Measurements from ENCODE around the gene RABEP2. TPM values are rescaled to one million over a fixed set of nuclear protein-coding genes. Genes with fewer than 3 reads are reported as not detected.
"Not testable (repeated sequence)": the region's sequence is repeated elsewhere in the genome, so short reads cannot be mapped to it uniquely, and the experiment has no call there.

The RABEP2 gene, protein sequence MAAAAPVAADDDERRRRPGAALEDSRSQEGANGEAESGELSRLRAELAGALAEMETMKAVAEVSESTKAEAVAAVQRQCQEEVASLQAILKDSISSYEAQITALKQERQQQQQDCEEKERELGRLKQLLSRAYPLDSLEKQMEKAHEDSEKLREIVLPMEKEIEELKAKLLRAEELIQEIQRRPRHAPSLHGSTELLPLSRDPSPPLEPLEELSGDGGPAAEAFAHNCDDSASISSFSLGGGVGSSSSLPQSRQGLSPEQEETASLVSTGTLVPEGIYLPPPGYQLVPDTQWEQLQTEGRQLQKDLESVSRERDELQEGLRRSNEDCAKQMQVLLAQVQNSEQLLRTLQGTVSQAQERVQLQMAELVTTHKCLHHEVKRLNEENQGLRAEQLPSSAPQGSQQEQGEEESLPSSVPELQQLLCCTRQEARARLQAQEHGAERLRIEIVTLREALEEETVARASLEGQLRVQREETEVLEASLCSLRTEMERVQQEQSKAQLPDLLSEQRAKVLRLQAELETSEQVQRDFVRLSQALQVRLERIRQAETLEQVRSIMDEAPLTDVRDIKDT
- 10.3 and 11.9 TPM in 2 replicates for total RNA-seq (2014; rRNA removed; shearing (Covaris generic))
- polyA plus RNA-seq (2015; cell fraction: cytosol; rRNA removed) = 9.5 and 11.4 TPM in 2 replicates
- 25.6 and 29.9 TPM in 2 replicates for polyA plus RNA-seq (2015; cell fraction: nucleus; rRNA removed)

DNA sequence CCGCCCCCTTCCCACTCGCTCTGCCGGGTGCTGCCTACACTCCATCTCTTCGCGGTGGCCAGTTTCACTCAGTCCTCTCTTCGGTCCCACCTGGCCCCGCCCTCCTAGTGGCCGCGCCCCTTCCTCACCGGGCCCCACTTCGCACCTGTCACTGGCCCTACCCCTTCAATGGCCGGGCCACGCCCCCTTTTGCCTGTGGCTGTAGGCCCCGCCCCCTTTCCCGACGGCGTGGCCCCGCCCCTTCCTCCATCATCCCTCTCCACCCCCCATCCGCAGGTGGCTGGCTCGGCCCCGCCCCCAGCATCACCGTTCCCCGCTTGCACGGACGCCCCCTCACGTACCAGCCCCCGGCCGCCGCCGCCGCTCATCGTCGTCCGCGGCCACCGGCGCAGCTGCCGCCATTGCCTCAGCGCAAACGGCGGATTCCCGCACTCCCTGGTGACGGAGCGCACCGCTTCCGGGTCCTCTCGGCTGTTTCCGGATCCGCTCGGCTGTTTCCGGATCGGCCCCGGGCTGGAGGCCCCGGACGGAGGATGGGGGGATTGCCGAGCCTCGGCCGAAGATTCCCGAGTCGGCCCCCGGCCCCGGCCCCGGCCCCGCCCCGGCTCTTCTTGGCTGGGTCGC is at the start of gene RABEP2:
TSS of gene RABEP2 (minus strand) at position 477 of the 624 bp plus-strand sequence. CDS start at position 402, 75 bp downstream.
- in situ Hi-C loops (cut with HindIII; ENCODE audit: low pct_unique_long_range_greater_than_20kb, low sequenced_read_pairs) = no loop called here
- peak; percentile 89 for DNase-seq (ENCODE audit: low read depth, low spot score)

DNA sequence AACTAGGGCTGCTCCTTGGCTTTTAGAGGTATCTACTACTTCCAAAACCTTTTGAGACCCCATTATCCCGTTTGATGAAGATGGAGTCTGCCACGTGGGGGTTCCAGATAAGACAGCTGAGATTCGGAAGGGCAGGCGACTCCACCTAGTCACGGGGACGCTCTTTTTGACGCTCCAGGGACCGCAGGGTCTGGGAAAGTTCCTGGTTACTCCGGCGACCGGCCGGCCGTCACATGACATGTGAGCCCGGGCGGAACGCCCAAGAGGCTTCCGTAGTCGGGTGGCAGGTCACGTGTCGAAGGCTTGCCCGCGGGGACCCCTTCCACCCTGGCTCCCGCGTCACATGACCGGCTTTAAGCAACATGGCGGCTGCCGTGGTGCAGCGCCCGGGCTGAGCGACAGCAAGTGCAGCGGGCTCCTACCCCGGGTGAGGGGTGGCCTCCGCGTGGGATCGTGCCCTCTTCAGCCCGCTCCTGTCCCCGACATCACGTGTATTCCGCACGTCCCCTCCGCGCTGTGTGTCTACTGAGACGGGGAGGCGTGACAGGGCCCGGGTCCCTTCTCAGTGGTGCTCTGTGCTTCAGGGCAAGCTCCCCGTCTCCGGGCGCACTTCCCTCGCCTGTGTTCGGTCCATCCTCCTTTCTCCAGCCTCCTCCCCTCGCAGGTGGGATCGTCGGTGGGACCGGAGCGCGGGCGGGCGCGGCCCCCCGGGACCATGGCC is 49.6 kb upstream of the RABEP2 start, which contains the start of gene SPNS1:
TSS of gene SPNS1 (plus strand) at position 342 of the 721 bp plus-strand sequence. CDS start at position 716, 374 bp downstream.
- peak; percentile 93 for DNase-seq (ENCODE audit: low read depth, low spot score)
- in situ Hi-C loops (cut with HindIII; ENCODE audit: low pct_unique_long_range_greater_than_20kb, low sequenced_read_pairs) = no loop called here

DNA sequence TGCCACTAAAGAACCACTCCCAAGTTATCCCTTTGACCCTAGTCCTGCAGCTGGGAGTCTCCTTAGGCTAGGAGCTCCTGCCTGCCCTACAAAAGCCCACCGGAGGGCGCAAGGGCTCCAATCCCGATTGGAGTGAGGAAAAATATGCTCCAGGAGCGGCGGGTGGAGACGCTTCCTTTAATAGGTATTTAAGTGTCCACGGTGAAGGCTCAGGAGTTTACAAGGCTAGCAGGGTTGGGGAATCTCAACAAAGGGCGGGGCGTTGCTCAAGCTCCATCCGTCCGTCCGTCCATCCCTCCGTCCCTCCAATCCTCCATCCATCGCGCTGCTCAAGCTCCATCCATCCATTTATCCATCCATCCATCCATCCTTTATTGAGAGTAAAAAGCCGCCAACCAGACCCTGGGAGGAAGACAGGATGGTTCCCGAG is 49.0 kb upstream of the RABEP2 start:
- peak; percentile 73 for DNase-seq (ENCODE audit: low read depth, low spot score)
- in situ Hi-C loops (cut with HindIII; ENCODE audit: low pct_unique_long_range_greater_than_20kb, low sequenced_read_pairs) = no loop called here

DNA sequence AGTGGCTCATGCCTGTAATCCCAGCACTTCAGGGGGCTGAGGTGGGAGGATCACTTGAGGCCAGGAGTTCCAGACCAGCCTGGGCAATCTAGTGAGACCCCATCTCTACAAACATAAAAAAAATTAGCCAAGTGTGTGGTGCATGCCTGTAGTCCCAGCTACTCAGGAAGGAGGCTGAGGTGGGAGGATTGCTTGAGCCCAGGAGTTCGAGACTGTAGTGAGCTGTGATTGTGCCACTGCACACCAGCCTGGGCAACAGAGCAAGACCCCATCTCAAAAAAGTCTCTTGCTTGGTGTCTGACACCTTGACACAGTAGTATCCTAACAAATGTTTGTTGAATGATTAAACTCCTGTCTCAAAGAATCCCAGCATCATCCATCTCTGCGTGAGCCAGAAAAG is 44.7 kb upstream of the RABEP2 start:
- DNase-seq (ENCODE audit: low read depth, low spot score); in situ Hi-C loops (cut with HindIII; ENCODE audit: low pct_unique_long_range_greater_than_20kb, low sequenced_read_pairs): not testable (repeated sequence)

DNA sequence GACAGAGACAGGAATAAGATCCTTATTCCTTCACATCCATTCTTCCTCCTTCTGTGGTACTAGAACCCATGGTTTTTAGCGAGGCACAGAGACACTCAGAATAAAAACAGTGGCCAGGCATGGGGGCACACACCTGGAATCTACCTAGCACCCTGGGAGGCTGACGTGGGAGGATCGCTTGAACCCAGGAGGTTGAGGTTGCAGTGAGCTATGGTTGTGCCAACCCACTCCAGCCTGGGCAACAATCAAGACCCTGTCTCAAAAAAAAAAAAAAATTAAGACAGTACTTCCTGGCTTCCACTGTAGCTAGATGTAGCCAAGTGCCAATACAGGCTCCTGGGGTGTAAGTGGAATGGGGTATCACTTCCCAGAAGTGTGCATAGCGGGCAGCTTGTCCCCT is 42.1 kb upstream of the RABEP2 start:
- in situ Hi-C loops (cut with HindIII; ENCODE audit: low pct_unique_long_range_greater_than_20kb, low sequenced_read_pairs) = no loop called here
- no peak for DNase-seq (ENCODE audit: low read depth, low spot score)

DNA sequence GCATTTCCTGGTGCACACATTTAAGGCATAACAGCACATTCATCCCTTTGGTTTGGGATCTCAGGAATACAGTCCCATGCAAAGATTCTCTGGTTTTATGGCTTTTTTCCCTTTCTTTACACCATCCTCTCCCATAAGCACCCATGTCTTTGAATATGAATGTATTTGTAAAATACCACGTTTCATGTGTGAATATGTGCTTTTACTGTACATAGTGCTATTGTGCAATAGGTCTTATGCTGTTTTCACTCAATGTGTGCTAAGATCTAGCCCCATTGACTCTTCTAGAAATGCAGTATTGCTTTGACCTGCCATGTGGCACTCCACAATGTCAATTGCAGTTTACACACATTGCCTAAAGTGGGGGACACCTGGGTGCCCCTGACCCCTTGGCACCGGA is 39.5 kb upstream of the RABEP2 start:
- in situ Hi-C loops (cut with HindIII; ENCODE audit: low pct_unique_long_range_greater_than_20kb, low sequenced_read_pairs) = no loop called here
- DNase-seq (ENCODE audit: low read depth, low spot score) = no peak

DNA sequence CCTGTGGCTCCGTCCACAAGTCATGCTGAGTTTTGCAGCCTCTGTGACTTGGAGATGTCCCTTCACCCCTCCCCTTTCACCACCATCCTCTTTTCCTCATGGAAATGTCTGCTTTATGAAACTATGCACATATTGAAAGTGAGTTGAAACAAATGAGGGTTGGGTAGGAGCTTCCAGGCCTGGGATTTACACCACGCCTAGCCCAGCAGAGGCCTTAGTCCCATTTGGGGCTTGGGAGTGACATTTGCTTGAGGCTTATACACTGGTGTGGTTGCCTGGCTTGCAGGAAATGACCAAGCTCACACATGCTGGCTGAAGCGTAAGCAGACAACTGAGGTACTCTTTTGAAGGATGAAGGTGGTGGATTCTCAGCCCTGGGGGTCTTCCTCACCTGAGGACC is 39.0 kb upstream of the RABEP2 start:
- no peak for DNase-seq (ENCODE audit: low read depth, low spot score)
- in situ Hi-C loops (cut with HindIII; ENCODE audit: low pct_unique_long_range_greater_than_20kb, low sequenced_read_pairs) = no loop called here

DNA sequence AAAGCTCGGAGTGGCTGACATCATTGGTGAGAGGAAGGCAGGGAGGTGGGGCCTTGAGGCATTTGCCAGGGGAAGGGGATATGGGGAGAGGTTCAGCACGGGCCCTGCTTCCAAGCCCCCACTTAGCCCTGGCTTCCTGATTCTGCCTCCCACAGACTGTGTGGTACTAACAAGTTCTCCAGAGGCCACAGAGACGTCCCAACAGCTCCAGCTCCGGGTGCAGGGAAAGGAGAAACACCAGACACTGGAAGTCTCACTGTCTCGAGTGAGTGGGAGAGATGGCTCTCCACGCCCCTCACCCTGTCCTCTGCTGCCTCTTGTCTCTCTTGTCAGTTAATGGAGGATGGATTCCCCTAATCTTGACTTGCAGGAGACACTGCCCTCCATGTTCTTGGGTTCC is 33.8 kb upstream of the RABEP2 start:
- in situ Hi-C loops (cut with HindIII; ENCODE audit: low pct_unique_long_range_greater_than_20kb, low sequenced_read_pairs) = no loop called here
- DNase-seq (ENCODE audit: low read depth, low spot score) = no peak

DNA sequence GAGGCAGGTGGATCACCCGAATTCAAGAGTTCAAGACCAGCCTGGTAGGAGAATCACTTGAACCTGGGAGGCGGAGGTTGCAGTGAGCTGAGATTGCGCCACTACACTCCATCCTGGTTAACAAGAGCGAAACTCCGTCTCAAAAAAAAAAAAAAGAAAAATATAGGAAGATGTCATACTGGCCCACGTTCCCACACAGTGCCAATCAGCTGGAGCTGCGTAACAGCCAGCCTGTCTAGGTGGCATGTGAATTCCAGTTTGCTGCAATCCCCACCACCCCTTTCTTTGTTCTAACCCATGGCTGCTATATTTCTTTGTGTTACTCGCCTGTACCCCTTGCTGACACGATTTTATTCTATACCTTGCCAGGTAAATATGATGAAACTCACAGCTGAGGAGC is 33.2 kb upstream of the RABEP2 start:
- in situ Hi-C loops (cut with HindIII; ENCODE audit: low pct_unique_long_range_greater_than_20kb, low sequenced_read_pairs) = no loop called here

DNA sequence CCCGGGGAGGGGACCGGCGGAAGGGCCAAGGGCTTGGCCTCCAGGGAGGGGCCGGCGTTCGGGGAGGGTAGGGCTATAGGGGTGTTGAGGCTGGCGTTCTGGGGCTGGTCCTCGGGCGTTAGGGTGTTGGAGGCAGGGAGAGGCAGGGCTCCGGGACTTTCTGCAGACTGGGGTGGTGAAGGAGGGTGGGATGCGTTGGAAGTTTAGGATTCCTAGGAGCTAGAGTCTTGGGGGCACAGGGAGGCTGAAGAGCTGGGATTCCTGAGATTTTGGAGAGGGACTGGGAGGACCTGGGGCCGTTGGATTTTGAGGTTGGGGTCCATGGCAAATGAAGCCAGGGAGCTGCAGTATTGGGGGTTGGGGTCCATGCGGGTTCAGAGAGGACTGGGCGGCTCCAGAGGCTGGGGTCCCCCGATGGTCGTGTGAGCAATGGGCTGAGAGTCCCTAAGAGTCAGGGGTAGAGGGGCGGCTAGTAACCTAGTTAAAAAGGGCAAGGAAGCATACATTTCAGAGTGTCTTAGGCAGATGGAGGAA is 26.4 kb upstream of the RABEP2 start:
- in situ Hi-C loops (cut with HindIII; ENCODE audit: low pct_unique_long_range_greater_than_20kb, low sequenced_read_pairs) = no loop called here
- no peak for DNase-seq (ENCODE audit: low read depth, low spot score)

More for the DNA sequence above, 33.2 kb upstream of the RABEP2 start:
- DNase-seq (ENCODE audit: low read depth, low spot score) = no peak

DNA sequence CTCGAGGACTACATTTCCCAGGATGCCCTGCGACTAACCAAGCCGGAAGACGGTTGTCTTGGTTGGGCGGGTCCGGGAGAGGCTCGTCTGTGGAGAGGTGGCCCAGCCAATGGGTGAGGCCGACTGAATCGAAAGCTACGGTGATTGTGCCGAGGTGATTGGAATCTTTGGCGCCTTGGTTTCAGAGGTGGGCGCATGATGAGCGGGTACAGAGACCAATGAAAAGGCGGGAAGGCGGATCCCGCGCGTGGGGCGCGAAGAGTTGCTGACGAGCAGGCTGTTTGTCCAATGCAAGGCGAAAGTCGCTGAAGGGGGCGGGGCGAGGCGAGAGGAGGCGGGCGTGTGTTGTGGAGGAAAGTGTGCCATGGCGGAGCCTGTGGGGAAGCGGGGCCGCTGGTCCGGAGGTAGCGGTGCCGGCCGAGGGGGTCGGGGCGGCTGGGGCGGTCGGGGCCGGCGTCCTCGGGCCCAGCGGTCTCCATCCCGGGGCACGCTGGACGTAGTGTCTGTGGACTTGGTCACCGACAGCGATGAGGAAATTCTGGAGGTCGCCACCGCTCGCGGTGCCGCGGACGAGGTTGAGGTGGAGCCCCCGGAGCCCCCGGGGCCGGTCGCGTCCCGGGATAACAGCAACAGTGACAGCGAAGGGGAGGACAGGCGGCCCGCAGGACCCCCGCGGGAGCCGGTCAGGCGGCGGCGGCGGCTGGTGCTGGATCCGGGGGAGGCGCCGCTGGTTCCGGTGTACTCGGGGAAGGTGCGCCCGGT is 25.8 kb upstream of the RABEP2 start, which contains the start of gene NFATC2IP:
TSS of gene NFATC2IP (plus strand) at position 290 of the 762 bp plus-strand sequence. CDS start at position 365, 75 bp downstream.
- in situ Hi-C loops (cut with HindIII; ENCODE audit: low pct_unique_long_range_greater_than_20kb, low sequenced_read_pairs) = no loop called here

DNA sequence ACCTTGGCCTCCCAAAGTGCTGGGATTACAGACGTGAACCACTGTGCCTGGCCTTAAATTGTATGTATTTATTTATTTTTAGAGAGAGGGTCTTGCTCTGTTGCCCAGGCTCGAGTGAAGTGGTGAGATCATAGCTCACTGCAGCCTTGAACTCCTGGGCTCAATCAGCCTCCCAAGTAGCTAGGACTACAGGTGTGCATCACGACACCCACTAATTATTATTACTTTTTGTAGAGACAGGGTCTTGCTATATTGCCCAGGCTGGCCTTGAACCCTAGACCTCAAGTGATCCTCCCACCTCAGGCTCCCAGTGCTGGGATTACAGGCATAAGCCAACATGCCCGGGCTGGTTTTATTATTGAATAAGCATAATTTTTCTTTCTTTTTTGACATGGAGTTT is 21.6 kb upstream of the RABEP2 start:
- DNase-seq (ENCODE audit: low read depth, low spot score) = no peak
- in situ Hi-C loops (cut with HindIII; ENCODE audit: low pct_unique_long_range_greater_than_20kb, low sequenced_read_pairs) = no loop called here

More for the DNA sequence above, 25.8 kb upstream of the RABEP2 start, which contains the start of gene NFATC2IP:
- DNase-seq (ENCODE audit: low read depth, low spot score) = peak; percentile 99

DNA sequence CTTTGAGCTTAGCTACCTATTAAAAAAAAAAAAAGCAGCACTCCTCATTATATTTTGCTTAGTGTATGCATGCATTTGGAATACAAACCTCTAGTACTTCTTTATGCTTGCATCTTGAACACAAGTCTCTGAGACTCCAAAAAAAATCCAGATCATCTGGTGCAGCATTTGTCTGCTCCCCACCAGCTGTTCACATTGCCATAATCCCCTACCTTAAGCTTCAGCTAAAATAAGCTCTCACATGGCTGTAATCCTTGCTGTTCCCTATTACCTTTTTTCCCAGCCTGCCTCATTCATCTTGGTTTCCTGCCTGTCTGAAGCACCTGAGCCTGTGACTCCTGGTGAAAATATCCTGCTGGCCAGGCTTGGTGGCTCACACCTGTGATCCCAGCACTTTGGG is 18.2 kb upstream of the RABEP2 start:
- in situ Hi-C loops (cut with HindIII; ENCODE audit: low pct_unique_long_range_greater_than_20kb, low sequenced_read_pairs) = no loop called here
- DNase-seq (ENCODE audit: low read depth, low spot score) = no peak

DNA sequence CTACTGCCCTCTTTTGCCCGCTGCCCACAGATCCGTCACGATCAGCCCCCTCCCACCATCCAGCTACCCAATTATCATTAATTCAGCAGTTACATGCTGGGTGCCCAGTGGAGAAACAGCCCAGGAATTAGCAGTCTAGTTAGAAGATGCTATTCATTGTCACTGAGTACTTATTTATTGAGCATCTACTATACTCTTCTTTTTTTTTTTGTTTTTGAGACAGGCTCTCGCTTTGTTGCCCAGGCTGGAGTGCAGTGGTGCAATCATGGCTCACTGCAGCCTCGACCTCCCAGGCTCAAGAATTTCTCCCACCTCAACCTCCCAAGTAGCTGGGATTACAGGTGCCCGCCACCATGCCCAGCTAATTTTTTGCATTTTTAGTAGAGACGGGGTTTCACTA is 14.8 kb upstream of the RABEP2 start:
- in situ Hi-C loops (cut with HindIII; ENCODE audit: low pct_unique_long_range_greater_than_20kb, low sequenced_read_pairs); DNase-seq (ENCODE audit: low read depth, low spot score): not testable (repeated sequence)

DNA sequence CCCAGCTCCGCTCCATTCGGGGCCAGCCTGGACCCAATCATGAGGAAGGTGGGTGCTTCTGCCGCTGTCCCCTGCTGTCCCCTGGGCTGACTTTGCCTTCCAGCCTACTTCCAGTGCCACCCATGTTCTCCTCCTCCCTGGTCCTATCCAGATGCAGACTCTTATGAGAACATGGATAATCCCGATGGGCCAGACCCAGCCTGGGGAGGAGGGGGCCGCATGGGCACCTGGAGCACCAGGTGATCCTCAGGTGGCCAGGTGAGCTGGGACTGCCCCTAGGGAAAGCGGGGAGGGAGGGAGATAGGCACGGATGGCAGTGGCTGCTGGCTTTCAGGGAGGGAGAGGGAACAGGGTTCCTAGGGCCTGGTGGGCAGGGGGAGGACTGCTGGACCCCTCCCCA is 13.7 kb upstream of the RABEP2 start:
- in situ Hi-C loops (cut with HindIII; ENCODE audit: low pct_unique_long_range_greater_than_20kb, low sequenced_read_pairs) = no loop called here
- DNase-seq (ENCODE audit: low read depth, low spot score) = no peak

DNA sequence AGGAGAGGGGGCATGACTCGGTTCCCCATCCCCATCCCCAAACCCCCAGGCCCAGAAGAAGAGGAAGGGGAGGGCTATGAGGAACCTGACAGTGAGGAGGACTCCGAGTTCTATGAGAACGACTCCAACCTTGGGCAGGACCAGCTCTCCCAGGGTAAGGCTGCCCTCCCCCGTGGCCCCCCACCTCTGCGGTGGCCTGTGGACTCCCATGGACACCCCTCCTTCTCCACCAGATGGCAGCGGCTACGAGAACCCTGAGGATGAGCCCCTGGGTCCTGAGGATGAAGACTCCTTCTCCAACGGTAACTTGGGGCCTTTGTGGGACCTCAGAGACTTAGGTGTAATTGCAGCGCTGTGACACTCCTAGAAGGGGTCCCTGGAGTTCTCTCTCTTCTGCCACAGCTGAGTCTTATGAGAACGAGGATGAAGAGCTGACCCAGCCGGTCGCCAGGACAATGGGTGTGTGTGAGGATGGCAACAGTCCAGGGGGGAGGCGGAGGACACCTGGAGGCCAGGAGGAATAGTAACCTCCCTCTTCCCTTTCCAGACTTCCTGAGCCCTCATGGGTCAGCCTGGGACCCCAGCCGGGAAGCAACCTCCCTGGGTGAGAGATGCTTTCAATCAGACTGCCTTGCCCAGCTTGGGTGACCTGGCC is 12.3 kb upstream of the RABEP2 start:
- DNase-seq (ENCODE audit: low read depth, low spot score) = no peak
- in situ Hi-C loops (cut with HindIII; ENCODE audit: low pct_unique_long_range_greater_than_20kb, low sequenced_read_pairs) = no loop called here
